ENCODE measurements around the gene OR1J2.

OR1J2 gene

DNA sequence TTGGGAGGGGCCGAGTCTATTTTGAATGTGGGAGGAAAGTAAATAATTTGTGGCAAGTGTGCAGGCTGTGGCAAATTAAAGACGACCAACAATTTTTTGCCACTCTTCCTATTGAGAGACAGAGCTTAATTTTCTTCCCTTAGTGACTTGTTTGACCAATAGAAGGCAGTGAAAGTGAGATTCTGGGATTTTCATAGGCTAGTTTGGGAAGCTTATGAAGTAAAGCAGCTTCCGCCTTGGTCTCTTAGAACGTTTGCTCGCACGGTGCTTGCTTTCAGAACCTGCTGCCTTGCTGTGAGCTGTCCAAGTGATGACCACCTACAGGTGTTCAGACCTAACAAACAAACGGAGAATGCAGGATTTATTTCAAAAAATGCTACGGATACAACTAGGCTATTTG, 35.6 kb downstream of the OR1J2 start:
- H3K4me3 ChIP-seq (ENCODE audit: low read depth, low read length): peak overlapping the region; percentile 19; the same call in 1 of the 2 replicates
- peak; percentile 23 for DNase-seq (ENCODE audit: low read depth)
- no peak for TF ChIP-seq CTCF (IDR thresholded peaks at IDR 0.05; ENCODE audit: control insufficient read depth, extremely low read depth, insufficient read depth)

DNA sequence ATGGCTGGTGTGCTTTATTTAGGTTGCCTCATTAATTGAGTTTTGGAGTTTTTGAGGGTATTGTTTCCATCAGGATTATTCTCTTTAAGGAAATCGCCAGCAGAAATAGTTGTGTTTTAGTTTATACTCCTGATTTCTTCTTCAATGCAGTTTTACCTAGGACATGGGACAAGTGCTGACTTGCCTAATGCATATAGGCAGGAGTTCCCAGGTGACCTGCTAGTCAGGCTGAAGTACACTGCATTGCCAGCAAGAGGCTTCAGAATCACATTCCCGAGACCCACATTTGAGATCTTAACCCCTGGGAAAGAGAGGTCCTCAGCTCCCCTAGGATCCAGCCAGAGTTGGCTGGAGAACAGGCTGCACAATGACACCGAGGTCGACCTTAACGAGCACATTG, 40.8 kb downstream of the OR1J2 start:
- DNase-seq (ENCODE audit: low read depth): no peak
- H3K4me3 ChIP-seq (ENCODE audit: low read depth, low read length): no peak overlapping the region
- no peak for TF ChIP-seq CTCF (IDR thresholded peaks at IDR 0.05; ENCODE audit: control insufficient read depth, extremely low read depth, insufficient read depth)

GRCh38 chr9:122552812-122553211, 42.2 kb downstream of the OR1J2 start, which contains the start of gene OR1N2:
Gene OR1N2 (plus strand): TSS chr9:122553112. CDS start chr9:122553212, 100 bp downstream.
- no peak for TF ChIP-seq CTCF (IDR thresholded peaks at IDR 0.05; ENCODE audit: control insufficient read depth, extremely low read depth, insufficient read depth)
- no peak within 1 kb of the TSS for H3K4me3 ChIP-seq (ENCODE audit: low read depth, low read length)
- DNase-seq (ENCODE audit: low read depth): no peak

All from LNCaP clone FGC (cell line).